IPS-11a (cell line): ENCODE measurements around the gene C9orf153.
"Not testable (repeated sequence)": the region's sequence is repeated elsewhere in the genome, so short reads cannot be mapped to it uniquely, and the experiment has no call there.

ENCODE experiments used
- H3K4me3 ChIP-seq: one replicate; pipeline ENCODE4 v1.5.1; 2013; ENCODE audit warnings: low read depth, low read length, control low read depth

C9orf153 gene

DNA sequence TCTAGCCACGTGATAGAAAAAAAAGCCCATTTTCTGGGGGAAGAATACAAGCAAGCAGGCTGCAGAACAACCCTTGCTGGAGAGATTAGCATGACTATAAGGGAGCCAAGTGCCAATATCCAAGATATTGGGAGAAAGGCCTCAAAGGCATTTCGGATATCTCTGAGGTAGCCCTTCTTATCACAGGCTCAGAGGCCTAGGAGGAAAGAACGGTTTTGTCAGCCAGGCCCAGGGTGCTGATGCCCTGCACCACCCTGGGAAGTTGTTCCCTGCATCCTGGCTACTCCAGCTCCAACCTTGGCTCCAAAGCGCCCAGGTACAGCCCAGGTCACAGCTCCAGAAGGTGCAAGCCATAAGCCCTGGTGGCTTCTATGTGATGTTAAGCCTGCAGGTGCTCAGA lies 66.4 kb downstream of the C9orf153 start:
- H3K4me3 ChIP-seq, result no peak overlapping the region

DNA sequence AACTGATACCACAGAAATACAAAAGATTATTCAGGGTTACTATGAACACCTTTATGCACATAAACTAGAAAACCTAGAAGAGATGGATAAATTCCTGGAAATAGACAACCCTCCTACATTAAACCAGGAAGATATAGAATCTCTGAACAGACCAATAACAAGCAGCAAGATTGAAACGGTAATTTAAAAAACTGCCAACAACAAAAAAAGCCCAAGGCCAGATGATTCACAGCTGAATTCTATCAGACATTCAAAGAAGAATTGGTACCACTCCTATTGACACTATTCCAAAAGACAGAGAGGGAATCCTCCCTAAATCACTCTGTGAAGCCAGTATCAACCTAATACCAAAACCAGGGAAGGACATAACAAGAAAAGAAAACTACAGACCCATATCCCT lies 68.8 kb downstream of the C9orf153 start:
- not testable (repeated sequence) for H3K4me3 ChIP-seq

DNA sequence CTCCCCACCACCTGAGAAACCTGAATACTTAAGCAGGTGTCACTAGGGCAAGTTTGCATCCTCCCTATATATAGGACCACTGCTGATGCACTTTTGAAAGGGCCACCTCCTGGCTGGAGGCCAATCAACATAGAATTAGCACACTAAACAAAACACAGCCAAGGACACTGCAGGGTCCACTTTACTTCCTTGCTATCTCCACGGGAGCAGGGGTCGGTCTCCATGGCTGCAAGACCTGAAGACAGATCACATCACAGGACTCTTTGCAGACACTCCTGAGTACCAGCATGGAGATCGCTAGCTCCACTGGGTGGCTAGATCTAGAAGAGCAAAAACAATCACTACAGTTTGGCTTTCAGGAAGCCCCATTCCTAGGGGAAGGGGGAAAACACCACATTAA lies 72.3 kb downstream of the C9orf153 start:
- no peak overlapping the region for H3K4me3 ChIP-seq

DNA sequence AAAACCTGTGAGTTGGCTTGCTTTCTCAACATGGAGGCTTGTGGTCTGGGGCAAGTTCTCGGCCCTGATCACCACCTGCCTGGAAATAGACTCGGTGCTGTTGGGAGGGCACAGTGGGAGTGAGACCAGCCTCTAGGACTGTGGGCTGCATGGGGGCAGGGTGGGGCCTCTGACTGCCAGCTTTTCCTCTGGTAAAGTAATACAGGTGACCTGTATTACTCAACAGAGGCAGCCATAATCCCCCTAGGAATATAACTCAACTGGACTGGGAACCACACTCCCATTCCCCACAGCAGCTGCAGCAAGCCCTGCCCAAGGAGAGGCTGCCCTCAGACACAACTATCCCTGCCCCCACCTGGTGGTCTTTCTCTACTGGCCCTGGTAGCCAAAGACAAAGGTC lies 72.8 kb downstream of the C9orf153 start:
- H3K4me3 ChIP-seq, result no peak overlapping the region

DNA sequence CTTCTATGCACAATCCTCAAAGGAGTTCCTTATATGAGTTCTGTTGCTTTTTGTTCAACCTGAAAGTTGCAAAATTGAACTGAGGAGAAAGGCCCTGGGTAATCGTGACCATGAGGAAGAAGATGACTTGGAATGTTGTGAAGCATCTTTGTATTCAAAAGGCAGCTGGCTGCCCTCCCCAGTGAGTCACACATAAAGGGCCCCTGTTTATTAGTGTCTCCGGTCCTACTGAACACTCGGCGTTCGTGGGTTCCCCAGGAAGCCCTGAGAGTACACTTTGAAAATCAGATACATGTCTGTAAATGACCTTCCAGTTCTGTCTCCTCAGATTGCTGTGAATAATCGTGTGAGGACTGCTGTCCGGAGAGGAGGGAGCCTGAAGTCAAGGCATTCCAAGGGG lies 73.6 kb downstream of the C9orf153 start:
- H3K4me3 ChIP-seq, result no peak overlapping the region

DNA sequence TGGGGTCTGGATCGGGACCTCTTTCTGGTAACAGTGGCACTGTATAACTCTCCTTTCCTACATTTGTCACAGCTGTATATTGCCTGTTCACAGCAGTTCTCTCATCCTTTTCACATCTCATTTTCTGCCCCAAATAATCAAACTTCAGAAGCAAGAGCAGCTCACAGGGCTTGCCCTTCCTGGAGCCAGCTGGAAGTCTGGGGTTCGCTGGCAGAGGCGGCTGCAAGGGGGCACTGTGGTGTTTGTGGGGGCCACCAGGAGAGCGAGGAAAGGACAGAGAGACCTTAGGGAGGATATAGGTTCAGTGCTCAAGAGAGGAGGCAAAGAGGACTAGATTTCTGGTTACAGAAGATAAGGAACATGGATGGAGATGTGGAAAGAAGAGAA lies 75.3 kb downstream of the C9orf153 start:
- H3K4me3 ChIP-seq, result no peak overlapping the region

DNA sequence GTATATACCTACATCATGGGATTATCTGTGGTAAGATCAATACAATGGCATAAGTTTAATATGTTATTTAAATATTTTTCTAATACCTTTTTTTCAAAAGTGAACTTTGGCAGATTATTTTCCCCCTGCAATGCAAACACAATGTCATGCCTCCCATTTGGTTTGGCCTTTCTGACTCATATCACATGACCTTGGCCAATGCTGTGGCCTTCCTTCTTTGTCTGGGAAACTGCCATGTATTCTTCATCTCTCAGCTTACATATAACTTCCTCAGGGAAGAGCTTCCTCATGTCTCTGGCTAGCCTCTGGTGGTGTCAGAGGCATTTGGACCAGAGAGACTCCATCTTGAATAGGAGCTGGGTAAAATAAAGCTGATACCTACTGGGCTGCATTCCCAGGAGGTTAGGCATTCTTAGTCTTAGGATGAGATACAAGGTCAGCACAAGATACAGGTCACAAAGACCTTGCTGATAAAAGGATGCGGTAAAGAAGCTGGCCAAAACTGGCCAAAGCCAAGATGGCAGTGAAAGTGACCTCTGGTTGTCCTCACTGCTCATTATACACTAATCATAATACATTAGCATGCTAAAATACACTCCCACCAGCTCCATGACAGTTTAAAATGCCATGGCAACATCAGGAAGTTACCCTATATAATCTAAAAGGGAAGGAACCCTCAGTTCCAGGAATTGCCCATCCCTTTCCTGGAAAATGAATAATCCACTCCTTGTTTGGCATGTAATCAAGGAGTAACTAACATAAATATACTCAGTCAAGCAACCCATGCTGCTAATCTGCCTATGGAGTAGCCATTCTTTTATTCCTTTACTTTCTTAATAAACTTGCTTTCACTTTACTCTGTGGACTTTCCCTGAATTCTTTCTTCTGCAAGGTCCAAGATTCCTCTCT lies 76.0 kb downstream of the C9orf153 start:
- no peak overlapping the region for H3K4me3 ChIP-seq

DNA sequence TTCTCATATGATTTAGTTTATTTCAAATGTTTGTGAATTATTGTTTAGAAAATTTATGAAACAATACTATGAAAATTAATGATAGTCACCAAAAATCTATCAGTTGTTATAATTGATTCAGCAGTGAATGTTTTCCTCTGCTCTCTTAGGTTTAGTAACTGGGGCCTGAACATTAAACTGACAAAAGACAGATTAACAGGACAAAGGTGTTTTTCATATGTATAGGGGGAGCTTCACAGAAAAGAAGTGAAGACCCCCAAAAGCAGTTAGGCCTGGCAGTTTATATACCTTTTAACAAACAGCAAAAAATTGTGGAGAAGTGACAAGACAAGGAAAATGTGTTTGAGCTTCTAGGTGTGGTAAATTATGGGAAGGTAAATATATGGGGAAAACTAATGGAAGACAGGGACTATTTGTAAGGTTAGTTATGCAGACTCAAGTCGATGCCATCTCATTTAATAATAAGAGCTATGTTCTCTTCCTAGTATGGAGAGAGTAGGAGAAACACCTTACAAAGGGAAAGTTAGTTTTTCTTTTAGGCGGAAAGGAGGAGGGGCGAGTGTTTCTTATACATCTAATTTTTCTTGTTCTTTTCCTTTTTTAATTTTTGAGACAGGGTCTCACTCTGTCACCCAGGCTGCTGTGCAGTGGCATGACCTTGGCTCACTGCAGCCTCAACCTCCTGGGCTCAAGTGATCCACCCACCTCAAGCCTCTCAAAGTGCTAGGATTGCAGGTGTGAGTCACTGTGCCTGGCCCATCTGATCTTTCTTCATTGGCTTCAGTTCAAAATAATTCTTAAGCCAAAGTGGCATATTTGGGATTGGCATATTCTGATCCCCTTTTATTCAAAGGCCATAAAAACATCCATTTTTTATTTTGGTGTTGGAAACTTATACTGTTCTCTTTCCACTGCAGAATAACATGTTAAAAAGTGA lies 77.8 kb downstream of the C9orf153 start:
- H3K4me3 ChIP-seq, result no peak overlapping the region

DNA sequence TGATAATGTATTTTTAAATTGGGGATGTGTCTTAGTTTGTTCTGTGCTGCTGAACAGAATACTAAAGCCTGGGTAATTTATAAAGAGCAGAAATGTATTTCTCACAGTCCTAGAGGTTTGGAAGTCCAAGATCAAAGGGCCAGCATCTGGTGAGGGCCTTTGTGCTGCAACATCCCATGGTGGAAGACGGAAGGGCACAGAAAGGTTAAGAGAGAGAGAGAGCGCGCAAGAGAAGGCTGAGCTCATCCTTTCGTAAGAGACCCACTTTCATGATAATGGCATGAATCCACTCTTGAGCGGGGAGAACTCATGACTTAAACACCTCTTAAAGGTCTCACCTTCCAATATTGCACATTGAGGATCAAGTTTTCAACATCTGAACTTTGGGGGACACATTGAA lies 81.0 kb downstream of the C9orf153 start:
- no peak overlapping the region for H3K4me3 ChIP-seq

DNA sequence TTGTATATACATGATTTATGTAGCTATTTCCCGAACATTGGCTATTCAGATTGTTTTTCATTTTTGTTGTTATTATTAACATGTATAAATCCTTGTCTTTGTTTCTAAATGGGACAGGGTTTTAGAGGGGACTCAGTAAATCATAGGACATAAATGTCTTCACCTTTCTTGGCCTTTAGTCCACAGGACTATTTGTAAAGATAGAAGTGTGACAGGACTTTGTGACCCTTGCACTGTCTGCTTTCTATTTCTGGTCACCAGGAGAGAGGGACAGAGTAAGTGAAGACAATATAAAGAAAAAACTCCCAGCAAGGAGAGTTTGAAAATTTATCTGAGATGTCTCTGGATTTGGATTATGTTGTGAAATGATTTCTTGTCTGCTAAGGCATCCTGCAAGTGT lies 81.5 kb downstream of the C9orf153 start:
- H3K4me3 ChIP-seq, result no peak overlapping the region

DNA sequence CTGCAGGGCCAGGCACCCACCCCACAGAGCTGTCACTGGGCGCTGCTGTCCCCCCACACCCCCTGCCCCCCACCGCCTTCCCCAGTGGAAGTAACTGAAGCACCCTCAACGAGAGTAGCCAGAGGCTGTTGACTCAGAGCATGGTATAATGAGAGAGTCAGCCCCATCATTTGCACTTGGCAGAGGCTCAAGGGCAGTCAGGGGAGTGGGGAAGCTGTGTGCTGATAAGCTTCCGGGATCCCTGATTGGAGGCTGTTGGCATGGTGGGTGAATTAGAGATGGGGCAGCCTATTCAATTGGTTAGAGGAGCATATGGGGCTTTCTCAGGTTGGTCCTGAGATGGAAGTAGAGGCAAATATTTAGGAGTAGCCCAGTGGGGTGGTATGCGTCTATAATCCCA lies 83.0 kb downstream of the C9orf153 start:
- no peak overlapping the region for H3K4me3 ChIP-seq

DNA sequence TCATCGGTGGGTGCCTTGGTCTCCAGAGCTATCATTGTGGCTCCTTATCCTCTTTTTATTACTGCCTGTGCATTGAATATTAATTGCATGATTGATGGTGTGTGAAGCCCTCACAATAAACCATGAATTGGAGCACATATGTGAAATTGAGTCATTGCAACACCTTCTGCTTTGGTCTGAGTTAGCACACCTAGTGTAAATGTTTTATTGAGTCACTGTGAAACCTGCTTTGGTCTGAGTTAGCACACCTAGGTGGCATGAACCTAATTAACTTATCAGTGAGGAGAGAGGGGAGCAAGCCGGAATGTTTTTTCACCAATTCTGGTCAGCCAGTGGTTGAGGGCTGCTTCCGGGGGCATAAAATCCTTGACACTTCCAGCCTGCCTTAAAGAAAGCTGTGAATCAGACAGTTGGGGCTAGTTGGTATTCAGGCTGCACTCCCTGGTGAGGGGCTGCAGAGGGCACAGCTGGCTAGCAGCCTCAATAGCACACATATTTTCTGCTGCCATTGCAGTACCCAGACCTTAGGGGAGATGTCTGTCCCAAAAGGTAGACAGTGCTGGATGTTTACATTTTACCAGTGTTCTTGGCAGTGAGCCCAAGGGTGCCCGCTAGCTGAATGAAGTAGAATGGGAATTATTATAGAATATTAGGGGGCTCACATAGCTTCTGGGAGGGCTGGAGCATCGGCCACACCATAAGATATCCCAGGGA lies 83.6 kb downstream of the C9orf153 start:
- H3K4me3 ChIP-seq, result no peak overlapping the region

DNA sequence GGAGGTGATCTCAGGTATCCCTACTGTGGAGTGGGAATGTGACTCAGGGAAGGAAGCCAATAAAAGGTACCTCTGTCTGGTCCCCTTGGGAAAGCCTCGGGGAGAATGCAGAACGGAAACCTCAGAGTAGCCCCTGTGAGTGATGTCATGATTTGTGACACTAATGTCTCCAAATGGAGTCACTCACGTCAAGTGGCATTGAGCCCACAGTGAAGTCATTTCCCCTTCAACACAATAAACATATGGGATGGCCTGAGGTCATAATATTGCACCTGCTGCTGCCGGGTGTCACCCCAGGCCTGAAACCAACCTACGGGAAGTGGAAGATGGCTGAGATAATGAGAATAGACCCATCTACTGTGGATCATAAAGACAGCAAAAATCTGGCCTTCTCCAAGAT lies 84.2 kb downstream of the C9orf153 start:
- H3K4me3 ChIP-seq, result no peak overlapping the region
